Femur (tissue), 1 donor: ENCODE measurements around the gene MRPS22.
A peak's percentile ranks its signal among the peaks of the same experiment; 100 is the strongest.
"Not testable (repeated sequence)": the region's sequence is repeated elsewhere in the genome, so short reads cannot be mapped to it uniquely, and the experiment has no call there.

Source experiments
- DNase-seq: peaks from one replicate; pipeline ENCODE4 v3.0.0-alpha.2; 2017

MRPS22 gene

DNA sequence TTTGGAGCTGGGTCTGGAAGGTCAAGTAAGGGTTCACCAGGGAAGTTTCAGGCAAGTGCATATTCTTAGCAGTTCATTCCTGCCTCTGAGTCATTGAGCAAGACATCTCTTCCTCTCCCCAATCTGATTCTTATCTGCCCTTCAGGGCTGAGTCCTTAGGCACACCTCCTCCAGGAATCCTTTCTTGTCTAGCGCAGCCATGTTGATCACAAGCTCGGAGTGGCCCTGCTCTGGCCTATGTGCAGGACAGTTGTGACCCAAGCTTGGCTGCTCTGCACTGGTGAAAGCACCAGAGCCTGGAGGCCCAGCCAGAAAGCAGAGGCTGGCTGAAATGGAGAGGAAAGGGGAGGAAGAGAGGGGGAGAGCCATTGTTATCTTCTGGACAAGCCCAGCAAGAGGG lies 30.9 kb upstream of the MRPS22 start:
- DNase-seq, result no peak

DNA sequence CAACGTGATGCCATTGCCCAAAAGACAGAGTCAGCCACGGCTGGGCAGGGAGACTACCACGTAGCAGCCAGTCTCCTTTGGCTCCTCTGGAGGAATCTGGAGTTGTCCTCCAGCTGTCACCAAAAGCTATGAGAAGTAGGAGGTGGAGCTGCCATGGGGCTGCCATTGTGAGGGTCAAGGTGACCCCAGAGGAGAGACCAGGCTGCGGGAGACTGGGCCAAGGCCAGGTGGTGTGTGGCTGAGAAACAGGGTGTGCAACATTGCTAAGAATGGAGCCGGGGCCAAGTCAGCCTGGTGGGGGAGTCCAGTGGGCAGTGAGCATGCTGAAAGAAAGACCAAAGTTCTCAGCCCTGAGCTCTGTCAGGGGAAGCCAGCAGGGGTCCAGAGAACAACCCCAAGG lies 29.9 kb upstream of the MRPS22 start:
- DNase-seq, result no peak

DNA sequence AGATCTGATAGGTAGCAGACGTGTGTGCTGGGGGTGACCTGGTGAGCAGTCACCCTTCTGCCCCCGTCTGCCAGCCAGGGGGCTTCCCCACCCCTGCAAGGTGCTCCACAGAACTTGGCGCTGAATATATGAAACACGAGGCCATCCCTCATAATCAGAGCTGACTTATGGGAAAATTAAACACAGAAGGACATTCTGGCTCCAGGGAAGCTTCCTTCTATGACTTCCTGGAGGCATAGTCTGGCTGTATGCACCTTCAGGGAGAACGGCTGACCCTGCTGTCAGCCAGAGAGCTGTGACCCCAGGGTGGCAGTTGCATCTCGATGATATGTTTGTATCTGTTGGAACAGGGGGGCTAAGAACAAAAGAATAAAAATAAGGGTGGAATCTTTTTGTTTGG lies 26.6 kb upstream of the MRPS22 start:
- DNase-seq, result no peak

DNA sequence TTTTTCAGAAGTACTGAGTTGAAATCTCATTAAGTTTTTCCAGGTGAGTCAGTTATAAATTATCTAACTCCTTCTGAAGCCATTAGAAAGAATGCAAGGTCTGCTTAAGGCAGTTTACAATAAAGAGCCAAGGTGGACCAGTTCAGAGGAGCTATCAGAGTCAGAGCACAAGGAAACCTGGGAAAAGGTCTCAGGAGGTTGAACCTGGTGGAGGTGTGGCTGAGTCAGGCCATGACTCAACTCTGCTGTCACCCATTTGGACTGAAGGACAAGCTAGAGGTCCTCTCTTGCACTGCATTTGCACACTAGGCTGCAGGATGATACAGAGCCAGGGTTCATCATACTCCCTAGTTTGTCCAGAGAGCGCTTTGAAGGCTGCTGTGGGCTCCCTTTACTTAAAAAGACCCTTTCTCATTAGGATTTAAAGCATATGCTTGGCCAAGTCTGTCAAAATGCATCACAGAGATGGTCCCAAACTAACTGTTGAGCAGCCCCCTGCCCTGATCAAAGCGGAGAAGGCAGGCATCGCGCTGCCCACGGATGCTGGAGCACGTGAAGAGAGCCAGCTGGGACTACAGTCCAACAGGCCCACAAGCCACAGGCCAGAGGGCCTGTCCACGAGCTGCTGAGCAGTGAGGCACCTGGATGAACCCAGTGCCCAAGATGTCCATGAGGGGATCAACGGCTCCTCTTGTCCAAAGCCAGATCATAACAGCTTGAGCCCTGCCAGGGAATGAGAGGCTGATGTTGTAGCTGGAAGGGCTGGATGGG lies 26.0 kb upstream of the MRPS22 start:
- DNase-seq, result no peak

DNA sequence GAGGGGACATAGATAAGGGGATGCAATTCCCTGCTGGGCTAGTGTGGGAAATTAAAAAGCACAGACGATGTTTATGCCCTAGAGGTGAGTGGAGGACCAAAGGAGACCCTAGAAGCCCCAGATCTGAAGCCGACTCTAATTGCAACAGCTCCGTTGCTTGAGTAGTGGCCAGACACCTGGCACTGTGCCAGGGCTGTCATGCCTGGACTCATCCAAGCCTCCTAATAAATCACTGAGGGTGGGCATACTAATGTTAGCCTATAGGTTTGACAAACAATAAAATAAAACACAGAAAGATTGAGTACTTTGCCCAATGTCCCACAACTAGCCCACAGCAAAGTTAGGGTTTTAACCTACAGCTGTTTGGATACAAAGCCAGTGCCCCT lies 25.4 kb upstream of the MRPS22 start:
- no peak for DNase-seq

DNA sequence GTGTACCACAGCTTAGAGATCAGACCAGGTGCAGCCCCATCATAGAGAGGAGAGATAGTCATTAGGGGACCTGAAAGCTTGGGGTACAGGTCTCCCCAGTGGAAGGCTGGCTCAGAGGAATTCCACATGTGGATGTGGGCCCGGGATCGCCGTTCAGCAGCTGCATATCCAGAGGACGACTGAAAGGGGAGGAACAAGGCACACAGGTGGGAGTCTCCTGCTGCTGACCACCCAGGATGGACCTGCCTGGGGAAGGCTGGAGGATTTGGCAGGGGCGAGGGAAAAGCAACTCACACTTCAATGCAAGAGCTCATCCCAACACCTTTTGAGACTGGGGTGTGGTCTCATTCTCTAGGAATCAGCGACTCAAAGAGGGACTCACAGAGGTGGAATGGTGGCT lies 25.0 kb upstream of the MRPS22 start:
- DNase-seq, result no peak

DNA sequence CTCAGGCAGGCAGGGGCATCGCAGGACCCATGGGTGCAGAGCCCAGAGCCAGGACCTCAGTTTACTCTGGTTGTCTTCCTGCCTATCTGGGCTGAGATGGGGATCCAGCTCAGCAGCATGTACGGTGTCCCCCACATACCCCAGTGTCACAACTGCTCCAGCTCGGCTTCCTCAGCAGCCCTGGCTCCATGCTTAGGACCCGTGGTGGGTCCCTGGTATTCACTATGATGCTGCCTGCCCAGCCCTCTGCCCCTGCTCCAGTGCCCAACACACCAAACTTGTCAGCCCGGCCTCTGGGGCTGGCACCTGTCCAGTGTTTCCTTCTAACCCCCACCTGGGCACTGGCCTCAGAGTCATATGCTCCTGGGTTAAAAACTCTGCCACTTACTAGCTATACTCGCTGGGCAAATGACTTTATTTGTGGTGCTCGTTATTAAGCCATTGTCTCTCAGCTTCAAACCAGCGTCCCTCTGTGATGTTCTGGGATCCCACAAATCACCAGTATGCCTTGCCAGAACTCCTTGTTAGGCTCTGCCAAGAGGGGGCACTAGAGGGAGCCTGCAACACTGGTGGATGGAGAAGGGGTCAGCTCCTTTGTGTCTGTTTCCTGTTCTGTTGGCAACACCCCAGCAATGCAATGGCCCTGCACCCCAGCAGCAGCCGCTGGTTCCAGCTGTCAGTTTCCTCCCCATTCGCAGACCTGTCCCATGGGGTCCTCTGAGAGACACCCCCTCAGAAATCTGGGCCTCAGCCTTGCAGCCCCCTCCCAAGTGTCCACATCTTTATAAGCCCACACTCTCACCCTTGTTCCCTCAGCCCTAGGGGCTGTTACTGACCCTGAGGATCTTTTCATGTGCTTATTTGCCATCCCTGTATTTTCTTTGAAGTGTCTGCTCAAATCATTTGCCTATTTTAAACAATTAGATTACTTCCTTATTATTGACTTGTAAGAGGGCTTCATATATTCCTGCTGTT lies 24.1 kb upstream of the MRPS22 start:
- no peak for DNase-seq

DNA sequence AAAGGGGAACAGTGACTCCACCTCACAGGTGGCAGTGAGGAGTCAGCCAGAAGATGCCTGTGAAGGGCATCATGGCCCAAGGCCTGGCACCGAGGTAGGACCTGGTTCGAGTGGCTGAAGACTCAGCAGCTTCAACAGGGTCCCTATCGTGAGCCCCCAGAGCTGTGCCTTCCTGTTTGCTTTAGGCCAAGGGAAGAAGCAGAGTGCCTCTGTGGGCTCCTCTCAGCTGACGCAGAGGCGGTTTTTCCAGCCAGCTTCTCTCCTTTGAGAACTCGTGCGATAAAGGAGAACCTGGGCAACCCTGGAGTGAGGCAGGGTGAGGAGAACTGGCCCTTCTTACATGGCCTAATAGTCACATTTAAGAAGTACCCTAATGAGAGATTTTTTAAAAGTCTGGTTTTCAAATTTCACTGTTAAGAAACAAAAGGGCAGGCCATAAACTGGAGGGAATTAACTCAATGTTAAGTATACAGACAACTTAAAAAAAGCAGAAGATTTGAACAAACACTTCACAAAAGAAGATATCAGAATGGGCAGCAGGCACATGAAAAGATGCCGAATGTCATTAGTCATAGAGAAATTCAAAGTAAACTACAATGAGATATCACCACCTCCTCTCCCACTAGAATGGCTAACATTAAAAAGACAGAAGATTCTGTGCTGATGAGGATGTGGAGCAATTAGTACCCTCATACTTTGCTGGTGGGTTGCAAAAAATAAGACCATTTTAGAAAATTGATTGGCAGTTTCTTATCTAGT lies 23.1 kb upstream of the MRPS22 start:
- no peak for DNase-seq

DNA sequence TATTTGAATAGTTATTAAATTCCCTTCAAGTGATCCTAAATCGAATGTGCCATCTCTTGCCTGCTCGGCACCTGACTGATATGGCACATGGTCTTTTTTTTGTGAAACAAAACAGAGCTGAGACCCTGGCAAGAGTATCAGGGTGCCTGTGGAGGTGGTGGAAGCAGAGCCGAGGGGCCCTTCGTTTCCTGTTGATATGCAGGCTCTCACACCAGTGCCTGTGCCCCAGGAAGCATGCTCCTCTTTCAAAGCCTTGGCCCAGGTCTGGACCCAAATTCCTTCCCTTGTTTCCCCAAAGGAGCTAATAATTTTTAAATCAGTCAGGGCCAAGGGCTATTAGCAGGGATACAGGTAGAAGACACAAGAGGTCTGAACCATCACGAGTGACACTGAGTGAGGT lies 21.5 kb upstream of the MRPS22 start:
- no peak for DNase-seq

DNA sequence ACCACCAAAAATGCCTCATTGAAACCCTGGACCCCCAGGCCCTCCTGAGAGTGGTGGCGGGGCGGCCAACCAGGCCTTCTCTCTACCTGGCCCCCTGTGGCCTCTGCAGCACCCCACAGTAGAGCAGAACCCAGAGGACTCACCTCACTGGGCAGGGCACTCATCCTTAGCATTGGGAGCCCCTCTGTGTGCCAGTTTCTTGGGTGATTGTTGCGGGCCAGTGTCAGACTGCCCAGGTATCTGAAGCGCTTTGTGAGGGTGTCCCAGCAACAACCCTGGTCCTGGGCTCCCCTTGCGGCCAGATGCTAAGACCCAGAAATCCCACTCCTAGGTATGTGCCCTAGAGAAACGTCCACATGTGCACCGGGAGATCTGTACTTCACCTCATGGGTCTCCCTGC lies 20.7 kb upstream of the MRPS22 start:
- no peak for DNase-seq

DNA sequence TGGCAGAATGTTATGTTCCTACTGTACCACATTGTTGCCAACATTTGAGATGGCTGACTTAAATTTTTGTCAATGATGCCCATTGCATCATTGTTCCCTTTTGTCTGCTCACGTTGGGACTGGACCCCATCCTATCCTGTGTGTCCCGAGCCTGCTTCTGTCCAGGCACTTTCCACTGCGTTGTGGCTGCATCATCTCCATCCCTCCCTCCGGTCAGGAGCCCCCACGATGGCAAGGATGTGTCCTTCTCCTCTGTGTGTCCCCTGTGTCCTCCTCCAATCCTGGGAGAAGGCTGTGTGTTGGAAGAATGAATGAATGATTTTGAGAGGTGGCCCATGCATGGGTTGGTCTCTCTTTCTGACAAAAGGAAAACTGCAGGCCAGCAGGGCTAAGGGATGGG lies 19.4 kb upstream of the MRPS22 start:
- DNase-seq, result no peak

DNA sequence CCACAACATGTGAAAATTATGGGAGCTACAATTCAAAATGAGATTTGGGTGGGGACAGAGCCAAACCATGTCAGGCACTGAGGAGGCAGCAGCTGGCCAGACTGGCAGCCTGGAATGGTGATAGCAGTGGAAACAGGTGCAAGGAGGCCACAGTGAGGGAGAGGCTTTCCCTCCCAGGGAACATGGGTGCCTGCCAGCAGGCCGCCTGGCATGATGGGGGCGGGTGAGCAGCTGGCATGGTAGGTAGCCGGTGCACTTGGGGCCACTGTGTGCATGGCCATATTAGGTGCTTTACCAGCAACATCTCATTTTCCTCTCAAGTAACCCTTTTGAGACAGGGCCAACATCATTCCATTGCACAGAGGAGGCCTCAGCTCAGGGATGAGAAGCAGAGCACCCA lies 18.3 kb upstream of the MRPS22 start:
- no peak for DNase-seq

DNA sequence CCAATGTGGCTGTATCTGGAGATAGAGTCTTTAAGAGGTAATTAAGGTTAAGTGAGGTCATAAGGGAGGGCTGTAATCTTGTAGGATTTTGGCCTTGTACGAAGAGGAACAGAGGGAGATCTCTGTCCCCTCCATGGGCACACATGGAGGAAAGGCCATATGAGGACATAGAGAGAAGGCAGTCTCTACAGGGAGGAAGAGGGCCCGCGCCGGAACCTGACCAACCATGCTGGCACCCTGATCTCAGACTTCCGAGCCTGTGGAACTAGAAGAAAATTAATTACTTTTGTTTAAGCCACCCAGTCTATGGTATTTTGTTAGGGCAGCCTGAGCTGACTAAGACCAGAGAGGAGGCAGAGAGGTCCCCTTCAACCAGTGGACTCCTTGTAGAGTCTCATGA lies 17.7 kb upstream of the MRPS22 start:
- no peak for DNase-seq

DNA sequence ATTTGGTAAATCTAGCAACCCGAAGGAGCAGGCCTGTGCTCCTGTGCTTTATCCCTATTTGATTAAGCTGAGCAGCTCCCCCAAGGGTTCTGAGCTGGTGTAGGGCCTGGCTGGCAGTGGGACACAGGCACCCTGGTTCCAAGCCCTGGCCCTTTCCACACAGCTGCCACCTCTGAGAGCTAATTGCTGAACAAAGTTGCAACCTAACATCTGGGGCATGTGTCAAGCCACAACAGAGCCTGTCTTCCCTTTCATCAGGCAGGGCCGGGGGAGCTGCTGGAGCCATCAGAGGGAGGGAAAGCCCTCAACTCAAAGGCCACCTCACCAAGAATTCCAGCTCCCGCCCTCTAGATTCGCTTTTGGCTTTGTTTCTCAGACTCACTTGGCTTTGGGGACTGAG lies 17.1 kb upstream of the MRPS22 start:
- no peak for DNase-seq

DNA sequence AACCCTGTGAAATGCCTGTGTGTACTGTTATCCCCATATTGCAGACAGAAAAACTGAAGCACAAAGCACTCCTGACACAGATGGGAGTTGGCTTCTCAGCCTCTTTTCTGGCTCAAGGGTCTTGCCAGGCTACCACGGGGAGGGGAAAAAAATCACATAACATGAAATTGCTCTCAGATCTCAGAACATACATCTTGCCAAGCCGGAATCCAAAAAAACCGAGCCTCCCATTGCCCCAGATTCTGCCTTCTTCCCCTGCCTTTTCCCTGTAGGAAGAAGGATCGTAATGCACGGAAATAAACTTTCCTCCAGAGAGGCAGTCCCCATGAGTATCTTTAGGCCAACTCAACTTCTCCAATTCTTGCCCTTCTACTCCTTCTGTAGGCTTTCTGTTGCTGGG lies 16.6 kb upstream of the MRPS22 start:
- DNase-seq, result no peak

DNA sequence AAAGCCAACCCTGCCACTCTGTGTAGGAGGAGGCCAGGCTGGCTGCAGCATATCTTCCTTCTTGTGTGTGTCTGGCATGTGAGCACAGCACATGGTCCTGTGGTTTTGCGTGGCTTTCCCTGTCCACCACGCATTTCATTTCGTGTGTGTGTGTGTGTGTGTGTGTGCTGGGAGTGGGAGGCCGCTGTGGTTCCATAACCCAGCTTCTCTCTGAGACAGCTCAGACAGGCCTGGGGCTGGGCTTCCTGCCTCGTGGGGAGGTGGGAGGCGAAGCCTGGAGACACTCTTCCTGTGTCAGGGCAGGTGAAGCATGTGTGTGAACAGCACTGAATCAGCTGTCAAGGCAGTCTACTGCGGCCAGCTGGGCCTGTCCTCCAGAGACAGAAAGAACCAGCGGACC lies 16.0 kb upstream of the MRPS22 start:
- no peak for DNase-seq

DNA sequence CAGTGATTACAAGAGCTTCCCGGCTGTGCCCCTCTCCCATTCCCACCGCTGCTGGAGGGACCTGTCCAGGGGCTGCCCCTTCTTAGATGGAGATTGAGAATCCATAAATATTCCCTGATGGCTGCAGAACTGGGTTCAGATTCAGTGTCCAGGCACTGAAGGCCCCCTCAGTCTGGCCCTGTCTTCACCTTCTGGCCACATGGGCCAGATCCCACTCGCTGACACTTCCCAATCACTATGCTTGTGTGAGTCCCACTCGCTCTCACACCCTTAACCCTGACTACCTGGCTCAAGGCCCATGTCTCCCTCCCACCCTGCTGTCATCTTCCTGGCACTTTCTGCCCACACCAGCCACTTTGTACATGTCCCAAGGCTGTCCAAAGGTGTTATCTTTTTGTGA lies 15.5 kb upstream of the MRPS22 start:
- DNase-seq, result no peak

DNA sequence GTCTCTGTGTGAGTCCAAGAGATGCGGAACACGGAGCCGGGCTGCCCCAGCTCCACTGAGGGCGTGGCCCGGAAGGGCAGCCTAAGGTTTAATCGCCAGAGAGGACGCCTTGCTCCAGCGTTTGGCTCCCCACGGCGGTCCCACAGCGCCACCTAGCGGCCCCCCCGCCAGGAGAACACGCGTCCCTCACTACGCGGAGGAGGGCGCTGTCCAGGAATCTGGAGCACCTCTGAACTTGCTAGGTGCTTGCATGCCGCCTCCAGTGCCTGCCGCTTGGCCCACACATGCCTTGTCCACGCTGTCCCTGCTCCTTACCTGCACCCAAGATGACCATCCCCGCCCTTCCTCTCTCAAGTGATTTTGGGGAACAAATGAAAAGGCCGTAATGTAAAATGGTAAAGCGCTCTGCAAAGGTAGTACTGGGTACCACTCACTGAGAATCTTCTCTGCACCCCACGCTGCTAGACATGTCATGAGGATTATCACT lies 14.4 kb upstream of the MRPS22 start:
- DNase-seq, result peak; percentile 88

DNA sequence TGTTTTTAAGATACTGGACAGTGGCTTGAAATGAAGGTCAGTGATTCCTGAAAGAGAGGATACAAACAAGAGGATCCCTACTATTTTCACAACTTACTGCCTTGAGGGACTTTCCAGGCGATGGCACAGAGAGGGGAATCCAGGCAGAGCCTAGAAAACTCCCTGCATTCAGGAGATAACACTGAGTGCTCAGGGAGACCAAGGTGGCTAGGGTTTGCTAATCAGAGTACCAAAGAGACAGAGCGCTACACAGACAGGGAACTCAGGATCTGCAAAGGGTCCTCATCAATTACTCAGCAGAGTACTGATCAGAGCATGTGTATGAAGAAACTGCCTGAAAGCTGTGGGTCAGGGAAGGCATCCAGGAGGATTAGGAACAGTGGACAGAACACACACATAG lies 11.7 kb upstream of the MRPS22 start:
- DNase-seq, result no peak

DNA sequence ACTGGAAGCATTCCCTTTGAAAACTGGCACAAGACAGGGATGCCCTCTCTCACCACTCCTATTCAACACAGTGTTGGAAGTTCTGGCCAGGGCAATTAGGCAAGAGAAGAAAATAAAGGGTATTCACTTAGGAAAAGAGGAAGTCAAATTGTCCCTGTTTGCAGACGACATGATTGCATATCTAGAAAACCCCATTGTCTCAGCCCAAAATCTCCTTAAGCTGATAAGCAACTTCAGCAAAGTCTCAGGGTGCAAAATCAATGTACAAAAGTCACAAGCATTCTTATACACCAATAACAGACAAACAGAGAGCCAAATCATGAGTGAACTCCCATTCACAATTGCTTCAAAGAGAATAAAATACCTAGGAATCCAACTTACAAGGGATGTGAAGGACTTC lies 9.1 kb upstream of the MRPS22 start:
- not testable (repeated sequence) for DNase-seq

DNA sequence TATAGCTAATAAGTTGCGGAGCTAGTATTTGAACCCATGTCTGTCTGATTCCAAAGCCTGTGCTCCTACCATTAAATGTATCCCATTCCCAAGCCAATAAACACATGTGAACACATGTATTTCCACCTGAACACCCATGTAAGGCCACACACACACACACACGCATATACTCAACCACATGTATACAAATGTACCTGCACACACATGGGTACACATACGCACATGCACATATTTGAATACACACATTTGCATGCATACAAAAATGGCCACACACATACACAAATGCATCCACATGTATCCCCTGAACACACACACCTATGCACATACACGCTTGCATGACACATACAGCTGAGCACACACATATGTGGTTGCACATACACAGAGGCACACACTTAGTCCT lies 5.4 kb upstream of the MRPS22 start:
- DNase-seq, result no peak

DNA sequence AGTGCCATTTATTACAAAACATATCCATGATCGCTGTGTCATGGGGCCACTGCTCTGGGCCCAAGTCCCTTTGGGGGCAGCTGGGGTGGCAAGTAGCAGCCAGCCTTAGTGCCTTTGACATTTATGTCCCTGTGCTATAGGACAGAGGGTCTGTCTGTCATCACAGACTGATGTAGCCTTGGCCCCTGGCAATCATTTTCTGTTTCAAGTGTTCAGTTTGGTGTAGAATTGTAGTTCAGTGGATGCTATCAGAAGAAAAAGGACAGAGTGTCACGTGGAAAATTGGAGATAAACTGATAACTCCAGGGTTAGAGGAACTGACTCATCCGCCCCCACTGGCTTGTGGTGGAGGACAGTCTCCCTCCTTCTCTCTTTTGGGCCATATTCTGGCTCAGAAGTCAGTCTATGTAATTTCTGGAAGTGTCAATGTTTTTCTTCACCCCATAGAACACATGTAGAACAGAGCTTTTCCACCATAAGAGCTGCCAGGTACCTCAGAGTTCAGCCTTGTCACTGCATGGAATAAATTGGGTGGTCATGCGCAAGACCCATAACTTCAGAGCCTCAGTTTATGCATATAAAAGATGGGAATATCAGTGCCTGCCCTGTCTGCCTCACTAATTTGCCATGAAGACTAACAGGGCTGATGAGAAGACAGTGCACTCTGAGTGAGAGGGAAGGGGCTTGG lies 4.5 kb upstream of the MRPS22 start:
- no peak for DNase-seq

DNA sequence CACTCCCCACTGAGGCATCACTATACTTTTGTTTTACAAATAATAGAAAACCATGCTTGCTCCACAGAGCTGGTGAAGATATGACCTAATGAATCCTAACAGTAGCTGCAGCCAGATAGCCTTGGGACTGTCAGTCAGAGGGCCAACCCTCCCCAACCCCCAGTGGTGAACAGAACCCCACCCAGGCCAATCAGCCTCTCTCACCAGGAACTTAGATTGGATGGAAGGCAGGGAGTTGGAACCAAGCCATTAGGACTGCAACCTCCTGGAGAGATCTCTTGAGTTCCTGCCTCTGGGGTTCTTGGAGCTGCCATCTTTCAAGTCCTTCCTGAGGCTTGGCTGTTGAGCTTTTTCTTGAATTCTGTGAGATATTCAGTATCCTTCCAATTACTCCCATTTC lies 3.0 kb upstream of the MRPS22 start:
- no peak for DNase-seq
